Measurements from ENCODE around the gene PRSS27. TPM values are rescaled to one million over a fixed set of nuclear protein-coding genes. Genes with fewer than 3 reads are reported as not detected.
"Not testable (repeated sequence)": the region's sequence is repeated elsewhere in the genome, so short reads cannot be mapped to it uniquely, and the experiment has no call there.

The PRSS27 gene
- polyA plus RNA-seq, 1 of the 3 experiments (the other 2 are of a cell fraction), result 7.7 TPM

- H3K36me3 ChIP-seq (replicated peaks in 1 of 2; ENCODE audit: control insufficient read depth in 1 of 2, insufficient read depth in 2 of 2, low read length in 1 of 2), result peaks cover 7 to 9% of the 10 kb centered on the region in 2 experiments
- peaks cover 25% of the 10 kb centered on the region for H3K79me2 ChIP-seq (ENCODE audit: insufficient read depth)
- peak overlapping the region; percentile 57; the same call in 1 of the 2 replicates for H3K9ac ChIP-seq
- DNase-seq, result no peak
- peaks cover 7 to 8% of the 10 kb centered on the region in 2 experiments; a peak in 2 of 4 replicates for H3K4me1 ChIP-seq (ENCODE audit: control insufficient read depth in 1 of 2, insufficient read depth in 2 of 2, low read depth in 1 of 2, low read length in 1 of 2)
- POLR2A ChIA-PET, result no interaction called here
- H3K27me3 ChIP-seq (ENCODE audit: insufficient read depth), result no peaks in the 10 kb centered on the region
- H3K27ac ChIP-seq (ENCODE audit: low read depth in 2 of 2, low read length in 1 of 2), result no peak overlapping the region
- TF ChIP-seq EP300 (IDR thresholded peaks at IDR 0.05; ENCODE audit: borderline replicate concordance in 1 of 2, low read depth in 1 of 2, low read length in 1 of 2), result no peak
- no peak for TF ChIP-seq MXI1 (IDR thresholded peaks at IDR 0.05; ENCODE audit: low read depth, low read length)
- TF ChIP-seq TEAD4 (IDR thresholded peaks at IDR 0.05; ENCODE audit: borderline replicate concordance, insufficient read depth), result no peak
- no peak for TF ChIP-seq GATA2 (CRISPR knock-in tag; IDR thresholded peaks at IDR 0.05)
- no peak for TF ChIP-seq NFIC (IDR thresholded peaks at IDR 0.05; ENCODE audit: borderline replicate concordance)
- no peak for TF ChIP-seq RFX5 (IDR thresholded peaks at IDR 0.05; ENCODE audit: low read length)
- TF ChIP-seq RXRA (IDR thresholded peaks at IDR 0.05; ENCODE audit: borderline replicate concordance, low read depth), result no peak
- no peak for TF ChIP-seq NRF1 (IDR thresholded peaks at IDR 0.05; ENCODE audit: low read depth, low read length)
- TF ChIP-seq SMC3 (IDR thresholded peaks at IDR 0.05; ENCODE audit: low read depth, low read length), result no peak
- no peak for TF ChIP-seq PBX3 (IDR thresholded peaks at IDR 0.05)
- TF ChIP-seq REST (IDR thresholded peaks at IDR 0.05; ENCODE audit: low read depth, low read length), result no peak
- no peak for TF ChIP-seq MEF2A (IDR thresholded peaks at IDR 0.05; ENCODE audit: borderline replicate concordance, low read depth)
- no peak for TF ChIP-seq MAX (IDR thresholded peaks at IDR 0.05; ENCODE audit: low read depth)
- H3K4me3 ChIP-seq (ENCODE audit: low read depth in 2 of 2, low read length in 1 of 2), result peak overlapping the region; percentile 63 to 64; a peak in 3 of 4 replicates
- H2AFZ ChIP-seq (ENCODE audit: low read depth), result no peak overlapping the region
- CTCF ChIA-PET, result no interaction called here
- H3K4me2 ChIP-seq, result peak overlapping the region; percentile 85
- no peaks in the 10 kb centered on the region for H3K9me2 ChIP-seq
- no peaks in the 10 kb centered on the region for H3K9me3 ChIP-seq
- H3F3A ChIP-seq (replicated peaks; ENCODE audit: insufficient read depth), result peaks cover 5% of the 10 kb centered on the region
- 91% methylated on average over 13 of the region's 13 CpGs for WGBS (ENCODE audit: low lambda C conversion rate)
- H4K20me1 ChIP-seq (ENCODE audit: insufficient read depth), result peaks cover 7% of the 10 kb centered on the region; the same call in 1 of the 2 replicates
Observed at GRCh38 chr16:2671741-2672140, 48.3 kb downstream of the PRSS27 start.

GRCh38 chr16:2671193-2671592 lies 48.8 kb downstream of the PRSS27 start:
- H3K27ac ChIP-seq (ENCODE audit: low read depth in 2 of 2, low read length in 1 of 2); DNase-seq; H3K27me3 ChIP-seq (ENCODE audit: insufficient read depth); H4K20me1 ChIP-seq (ENCODE audit: insufficient read depth); H3F3A ChIP-seq (replicated peaks; ENCODE audit: insufficient read depth); H3K9ac ChIP-seq; H3K4me1 ChIP-seq (ENCODE audit: control insufficient read depth in 1 of 2, insufficient read depth in 2 of 2, low read depth in 1 of 2, low read length in 1 of 2); H2AFZ ChIP-seq (ENCODE audit: low read depth); POLR2A ChIA-PET; H3K9me3 ChIP-seq; H3K4me2 ChIP-seq; H3K36me3 ChIP-seq (replicated peaks in 1 of 2; ENCODE audit: control insufficient read depth in 1 of 2, insufficient read depth in 2 of 2, low read length in 1 of 2); H3K9me2 ChIP-seq; H3K4me3 ChIP-seq (ENCODE audit: low read depth in 2 of 2, low read length in 1 of 2): not testable (repeated sequence)
- CTCF ChIA-PET, result interaction anchor here (1.4 kb wide), 1 partner anchor 10 kb away, joined by 4 read pairs; no protein-coding TSS in a partner anchor
- H3K79me2 ChIP-seq (ENCODE audit: insufficient read depth), result peaks cover 25% of the 10 kb centered on the region
- TF ChIP-seq CTCF (IDR thresholded peaks at IDR 0.05), result peak; percentile 49
- 90% methylated on average over 10 of the region's 10 CpGs for WGBS (ENCODE audit: low lambda C conversion rate)
